Endothelial cell of umbilical vein (primary cell): ENCODE data around the gene PLPPR5. TPM values are rescaled to one million over a fixed set of nuclear protein-coding genes. Genes with fewer than 3 reads are reported as not detected.

Source experiments
- BruUV-seq: library from RNA; stranded (reverse); fragments of 400-500 nt; replicated peaks from 2 replicates; lab custom pipeline; 2021; lab: Mats Ljungman, UMichigan
- CTCF ChIA-PET: fragments of 300-600, 350-600 bp; sonication (Branson Sonifier 250); formaldehyde crosslinking; loops from one replicate; lab custom pipeline; 2021; ENCODE audit warnings: antibody characterized with exemption, inconsistent platforms; lab: Charles Lee
- POLR2A ChIA-PET: fragments of 300-600, 350-600 bp; sonication (Branson Sonifier 250); formaldehyde crosslinking; loops from one replicate; lab custom pipeline; 2021; ENCODE audit warnings: antibody characterized with exemption, inconsistent platforms; lab: Charles Lee
- DNase-seq: peaks from one replicate; pipeline ENCODE4 v3.0.0-alpha.2; 2011; ENCODE audit warnings: low read depth, low spot score
- FAIRE-seq: peaks from 2 replicates; lab custom pipeline; 2011; peaks lifted over from hg19 to GRCh38; lab: Jason Lieb, UNC
- H2AFZ ChIP-seq: 2 replicates; pipeline ENCODE4 v1.6.0; 2012; ENCODE audit warnings: low read depth, low read length, control low read depth, inconsistent platforms
- H3K27ac ChIP-seq: 2 replicates; pipeline ENCODE4 v1.5.1; 2011; ENCODE audit warnings: low read depth, mild to moderate bottlenecking, control low read depth, low read length, moderate library complexity; ENCODE audit not compliant: insufficient read depth
- H3K27me3 ChIP-seq, 2 experiments: 2 replicates each; pipeline versions ENCODE4 v1.6.0 to v1.6.1; 2011; ENCODE audit warnings: low read length in 2 of 2, mixed read lengths in 1 of 2; ENCODE audit not compliant: control insufficient read depth in 2 of 2, insufficient read depth in 2 of 2
- H3K36me3 ChIP-seq, 2 experiments: 2 replicates in 1 of 2; 3 replicates in 1 of 2; pipeline ENCODE4 v1.5.1; 2011; ENCODE audit warnings: low read length in 2 of 2, mild to moderate bottlenecking in 1 of 2, moderate library complexity in 1 of 2; ENCODE audit not compliant: control insufficient read depth in 2 of 2, insufficient read depth in 2 of 2; ENCODE audit errors: extremely low read depth in 1 of 2
- H3K4me1 ChIP-seq: 3 replicates; pipeline ENCODE4 v1.5.1; 2011; ENCODE audit warnings: mild to moderate bottlenecking, low read length; ENCODE audit not compliant: control insufficient read depth, insufficient read depth; ENCODE audit errors: extremely low read depth
- H3K4me2 ChIP-seq: 2 replicates; pipeline ENCODE4 v1.6.1; 2011; ENCODE audit warnings: low read length, control low read depth, mixed read lengths; ENCODE audit not compliant: insufficient read depth
- H3K4me3 ChIP-seq, 3 experiments: fragments of 200-600 bp in 1 of 3; sonication (generic), shearing (Covaris generic) in 1 of 3; replicated peaks in 1 of 3; 2 replicates each; pipeline ENCODE4 v1.5.1; 2011 to 2016; ENCODE audit warnings: control low read depth in 3 of 3, low read length in 3 of 3, mild to moderate bottlenecking in 2 of 3, inconsistent platforms in 1 of 3, low read depth in 1 of 3, moderate library complexity in 1 of 3; ENCODE audit not compliant: insufficient read depth in 1 of 3
- H3K79me2 ChIP-seq: 2 replicates; pipeline ENCODE4 v1.6.0; 2012; ENCODE audit warnings: low read length, inconsistent platforms; ENCODE audit not compliant: control insufficient read depth, insufficient read depth
- H3K9ac ChIP-seq: replicated peaks from 2 replicates; pipeline ENCODE3; 2011; ENCODE audit warnings: low read length, control low read depth; ENCODE audit not compliant: insufficient read depth; ENCODE audit errors: extremely low read depth
- H3K9me1 ChIP-seq: replicated peaks from 3 replicates; pipeline ENCODE4 v1.6.0; 2011; ENCODE audit warnings: mild to moderate bottlenecking, low read length; ENCODE audit not compliant: control insufficient read depth, insufficient read depth; ENCODE audit errors: extremely low read depth
- H3K9me3 ChIP-seq: replicated peaks from 2 replicates; pipeline ENCODE4 v1.5.1; 2012; ENCODE audit warnings: low read length, inconsistent platforms; ENCODE audit not compliant: control insufficient read depth, insufficient read depth
- H4K20me1 ChIP-seq: replicated peaks from 2 replicates; pipeline ENCODE3; 2011; ENCODE audit warnings: mild to moderate bottlenecking, low read length; ENCODE audit not compliant: control insufficient read depth, insufficient read depth; ENCODE audit errors: extremely low read depth
- EZH2 ChIP-seq: IDR thresholded peaks from 2 replicates; pipeline ENCODE4 v1.6.1; 2012; ENCODE audit warnings: borderline replicate concordance, low read depth, mild to moderate bottlenecking, moderate library complexity, low read length, inconsistent platforms; ENCODE audit not compliant: severe bottlenecking
- FOS ChIP-seq: IDR thresholded peaks from 2 replicates; pipeline ENCODE4 v1.6.1; 2011; ENCODE audit warnings: mild to moderate bottlenecking, low read length, moderate library complexity, borderline replicate concordance; ENCODE audit not compliant: insufficient read depth
- GATA2 ChIP-seq: IDR thresholded peaks from 2 replicates; pipeline ENCODE4 v1.7.0; 2011; ENCODE audit warnings: low read depth, mild to moderate bottlenecking, moderate library complexity, mixed read lengths, low read length; ENCODE audit not compliant: insufficient read length, insufficient read depth
- JUN ChIP-seq: IDR thresholded peaks from 2 replicates; pipeline ENCODE4 v1.6.1; 2011; ENCODE audit warnings: borderline replicate concordance, low read depth; ENCODE audit not compliant: insufficient read length, insufficient read depth
- MYC ChIP-seq: IDR thresholded peaks from one replicate; pipeline ENCODE4 v1.6.1; 2011; ENCODE audit warnings: mild to moderate bottlenecking, low read depth, low read length
- POLR2A ChIP-seq: IDR thresholded peaks from 2 replicates; pipeline ENCODE4 v1.6.1; 2012; ENCODE audit warnings: low read depth, mild to moderate bottlenecking, control low read depth, low read length
- POLR2AphosphoS5 ChIP-seq: IDR thresholded peaks from 2 replicates; pipeline ENCODE4 v1.6.1; 2012; ENCODE audit warnings: low read depth, mild to moderate bottlenecking, control low read depth, low read length, moderate library complexity; ENCODE audit not compliant: insufficient read depth
- dilution Hi-C: fragments of 300-500 bp; cut with MboI; formaldehyde crosslinking; loops from one replicate; pipeline ENCODE4 v1.15.0; 2019; ENCODE audit warnings: low sequenced_read_pairs; ENCODE audit not compliant: extremely low pct_ligation_motif_present
- intact Hi-C: fragments of 100-400 bp; cut with micrococcal nuclease; formaldehyde crosslinking; loops from one replicate; pipeline ENCODE4 v1.10.0; 2022
- polyA plus RNA-seq, 4 experiments: library from polyadenylated mRNA; depleted of rRNA in 3 of 4; stranded (reverse) in 3 of 4; unstranded in 1 of 4; fragments of >200 nt; gene quantifications; 2 replicates each; pipeline versions ENCODE4 v1.2.1 to v1.2.3, GENCODE V29; 2011 to 2012; ENCODE audit warnings: missing spikeins in 1 of 4
- total RNA-seq: library from RNA; stranded (reverse); gene quantifications from 2 replicates; pipeline ENCODE4 v1.2.3, GENCODE V29; 2021
- TF ChIP-seq, protein P1 (sequence below): IDR thresholded peaks from 2 replicates; pipeline ENCODE4 v1.6.1; 2011; ENCODE audit not compliant: insufficient read depth, insufficient read length
- TF ChIP-seq, protein P2 (sequence below), 2 donors: IDR thresholded peaks; 1 replicate in 1 of 2; 2 replicates in 1 of 2; pipeline ENCODE4 v1.5.1; 2011; ENCODE audit warnings: low read length in 2 of 2, mild to moderate bottlenecking in 2 of 2, moderate library complexity in 2 of 2, control low read depth in 1 of 2, inconsistent platforms in 1 of 2, low read depth in 1 of 2; ENCODE audit not compliant: insufficient read depth in 1 of 2; ENCODE audit errors: extremely low read depth in 1 of 2

Gene PLPPR5
- total and polyA plus RNA-seq, 2 donors (not counting 3 experiments of a cell fraction or from before 2014, with no cell fraction given) = not detected

DNA sequence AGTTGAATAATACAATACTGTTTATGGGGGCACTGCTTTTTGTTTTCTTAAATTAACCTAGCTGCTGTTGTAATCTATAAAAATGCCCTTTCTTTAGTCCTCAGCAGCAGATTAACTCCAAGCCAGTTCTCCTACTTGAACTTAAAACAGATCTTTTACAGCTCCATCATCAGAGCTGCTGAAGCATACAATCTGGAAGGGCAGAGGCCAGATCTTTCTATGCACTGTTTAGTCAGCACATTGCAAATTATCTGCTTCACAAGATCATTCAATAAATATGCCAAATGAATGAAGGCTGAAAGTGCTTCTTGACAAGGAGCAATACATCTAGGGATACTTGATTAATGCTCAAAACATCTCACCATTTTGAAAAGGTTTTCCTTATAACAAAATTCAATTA lies 115.8 kb downstream of the PLPPR5 start:
- CTCF ChIA-PET = no interaction called here
- H3K27ac ChIP-seq = no peak overlapping the region
- dilution Hi-C loops = no loop called here

More for the DNA sequence above, 115.8 kb downstream of the PLPPR5 start:
- Histone ChIP-seq H3K9me3 (no peaks in the 10 kb centered on the region), H3K4me3 (no peak overlapping the region), H3K36me3 (no peaks in the 10 kb centered on the region), H3K79me2 (no peaks in the 10 kb centered on the region), H3K9ac (no peak overlapping the region), H3K4me2 (no peak overlapping the region), H3K4me1 (no peaks in the 10 kb centered on the region), H3K9me1 (no peaks in the 10 kb centered on the region), H2AFZ (no peak overlapping the region), H3K27me3 (no peaks in the 10 kb centered on the region), H4K20me1 (no peaks in the 10 kb centered on the region)
- no TSS peak for BruUV-seq
- TF ChIP-seq POLR2AphosphoS5 (no peak), GATA2 (no peak), FOS (no peak), JUN (no peak), MYC (no peak), POLR2A (no peak), EZH2 (no peak)
- TF ChIP-seq, protein P1, sequence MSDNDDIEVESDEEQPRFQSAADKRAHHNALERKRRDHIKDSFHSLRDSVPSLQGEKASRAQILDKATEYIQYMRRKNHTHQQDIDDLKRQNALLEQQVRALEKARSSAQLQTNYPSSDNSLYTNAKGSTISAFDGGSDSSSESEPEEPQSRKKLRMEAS = no peak
- TF ChIP-seq, protein P2, sequence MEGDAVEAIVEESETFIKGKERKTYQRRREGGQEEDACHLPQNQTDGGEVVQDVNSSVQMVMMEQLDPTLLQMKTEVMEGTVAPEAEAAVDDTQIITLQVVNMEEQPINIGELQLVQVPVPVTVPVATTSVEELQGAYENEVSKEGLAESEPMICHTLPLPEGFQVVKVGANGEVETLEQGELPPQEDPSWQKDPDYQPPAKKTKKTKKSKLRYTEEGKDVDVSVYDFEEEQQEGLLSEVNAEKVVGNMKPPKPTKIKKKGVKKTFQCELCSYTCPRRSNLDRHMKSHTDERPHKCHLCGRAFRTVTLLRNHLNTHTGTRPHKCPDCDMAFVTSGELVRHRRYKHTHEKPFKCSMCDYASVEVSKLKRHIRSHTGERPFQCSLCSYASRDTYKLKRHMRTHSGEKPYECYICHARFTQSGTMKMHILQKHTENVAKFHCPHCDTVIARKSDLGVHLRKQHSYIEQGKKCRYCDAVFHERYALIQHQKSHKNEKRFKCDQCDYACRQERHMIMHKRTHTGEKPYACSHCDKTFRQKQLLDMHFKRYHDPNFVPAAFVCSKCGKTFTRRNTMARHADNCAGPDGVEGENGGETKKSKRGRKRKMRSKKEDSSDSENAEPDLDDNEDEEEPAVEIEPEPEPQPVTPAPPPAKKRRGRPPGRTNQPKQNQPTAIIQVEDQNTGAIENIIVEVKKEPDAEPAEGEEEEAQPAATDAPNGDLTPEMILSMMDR (IDR thresholded peaks at IDR 0.05; ENCODE audit: extremely low read depth in 1 of 2, insufficient read depth in 1 of 2, low read depth in 1 of 2, low read length in 2 of 2) = no peak
- intact Hi-C loops = loop anchor here (10.0 kb wide), 2 partner anchors 196 to 846 kb away; no protein-coding TSS in a partner anchor
- DNase-seq = no peak
- FAIRE-seq = no peak
- POLR2A ChIA-PET = no interaction called here
